Left cardiac atrium (tissue), 4 donors: ENCODE measurements around the gene CDCA3. TPM values are rescaled to one million over a fixed set of nuclear protein-coding genes. Genes with fewer than 3 reads are reported as not detected.
"Not testable (repeated sequence)": the region's sequence is repeated elsewhere in the genome, so short reads cannot be mapped to it uniquely, and the experiment has no call there.

ENCODE experiments used
- ATAC-seq, 2 donors: fragments of 200-7000 bp; cut with Tn5 transposase; one replicate each; pipeline ENCODE4 v1.9.1; 2020; ENCODE audit warnings: mild to moderate bottlenecking in 2 of 2, moderate library complexity in 2 of 2
- DNase-seq: peaks from one replicate; pipeline ENCODE4 v3.0.0-alpha.2; 2020
- intact Hi-C, 2 donors: fragments of 100-400 bp; cut with DNase I; formaldehyde crosslinking; loops; one replicate each; pipeline versions ENCODE4 v1.14.1 to v1.15.1; 2022 to 2023
- long read RNA-seq: library from polyadenylated mRNA; unstranded; transcript quantifications from one replicate; pipeline ENCODE4 v2.0.0, GENCODE V29; 2021
- total RNA-seq, 2 donors: library from RNA; stranded (reverse); fragmentation: NEBNext Ultra II Directional; extraction: Animal tissue kit (Norgen Biotek cat#: 25700); gene quantifications; one replicate each; pipeline ENCODE4 v1.2.1, GENCODE V29; 2021
- donor health status: DM: no; HTN: yes; CAD: no.
- donor health status: DM: no; HTN: yes; CAD: no; lungs with severe emphysema.
- donor health status: DM: yes; HTN: yes; CAD: no.
- donor health status: Dilated cardiomyopathy.

Gene CDCA3
- under 1 TPM in 1 of 2 donors, not detected in 1; 0.82 TPM for total RNA-seq
- long read RNA-seq, partial matches to known transcripts: 0 of 7 reads
- long read RNA-seq, other reads (novel, unspliced or antisense): 7 of 7 reads

DNA sequence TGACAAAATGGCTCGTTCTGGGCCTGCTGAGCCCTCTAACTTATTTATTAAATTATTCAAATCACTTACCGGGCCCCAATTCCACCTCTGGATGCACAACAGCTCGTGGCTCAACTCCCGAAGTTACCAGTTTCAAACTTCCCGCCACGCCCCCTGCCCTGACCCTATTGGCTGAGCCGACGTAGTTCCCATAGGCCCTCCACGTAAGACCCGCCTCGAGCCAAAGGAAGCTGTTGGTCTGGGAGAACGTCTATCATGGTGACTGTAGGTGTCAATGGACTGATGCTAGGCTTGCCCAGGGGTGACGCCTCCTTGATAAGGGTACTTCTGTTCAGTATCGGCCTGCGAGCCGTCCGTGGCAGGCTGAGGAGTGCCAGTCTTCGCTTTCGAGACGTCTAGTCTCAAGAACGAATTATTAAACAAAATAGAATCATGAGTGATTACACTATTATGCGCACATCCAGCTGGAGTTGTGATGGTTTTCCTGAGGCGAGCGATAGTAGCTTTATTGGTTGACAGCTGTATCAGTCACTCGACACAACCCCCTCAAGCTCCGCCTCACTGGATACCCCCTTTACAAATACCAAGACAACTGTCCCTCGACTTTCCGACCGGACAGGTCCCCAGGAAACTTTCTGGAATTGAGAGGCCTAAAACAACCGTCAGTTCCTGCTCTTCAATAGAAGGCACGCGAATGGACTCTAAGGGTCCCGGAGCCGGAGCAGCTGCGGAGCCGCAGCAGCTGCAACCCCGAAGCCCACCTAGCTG lies at the start of gene CDCA3:
TSS of gene CDCA3 (minus strand) at position 134 of the 768 bp plus-strand sequence. CDS start 334 bp downstream, outside the sequence.
- peak; percentile 82 to 86 for ATAC-seq
- DNase-seq: peak; percentile 96
- intact Hi-C loops: no loop called here

DNA sequence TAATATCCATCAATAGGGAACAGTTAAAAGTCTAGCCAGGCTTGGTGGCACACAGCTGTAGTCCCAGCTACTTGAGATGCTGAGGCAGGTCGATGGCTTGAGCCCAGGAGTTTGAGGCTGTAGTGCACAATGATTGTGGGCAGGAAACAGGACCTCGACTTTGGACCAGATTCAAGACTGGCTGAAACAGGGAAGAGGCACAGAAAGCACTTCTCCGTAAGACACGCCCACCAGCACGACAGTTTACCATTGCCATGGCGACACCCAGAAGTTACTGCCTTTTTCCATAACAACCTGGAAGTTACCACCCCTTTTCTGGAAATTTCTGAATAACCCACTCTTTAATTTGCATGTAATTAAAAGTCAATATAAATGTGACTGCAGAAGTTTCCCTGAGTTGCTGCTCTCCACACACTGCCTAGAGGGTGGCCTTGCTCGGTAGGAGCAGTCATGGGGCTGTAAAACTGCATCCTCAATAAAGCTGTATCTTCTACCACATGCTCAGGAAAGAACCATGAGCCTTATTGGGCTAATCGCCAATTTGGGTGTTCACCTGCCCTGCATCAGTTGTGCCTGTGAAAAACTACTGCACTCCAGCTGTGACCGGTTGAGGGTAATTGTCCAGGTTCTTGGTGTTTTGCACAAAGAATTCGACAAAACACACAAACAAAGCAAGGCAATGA lies 48.9 kb upstream of the CDCA3 start:
- peak; percentile 69 for DNase-seq
- intact Hi-C loops: no loop called here

DNA sequence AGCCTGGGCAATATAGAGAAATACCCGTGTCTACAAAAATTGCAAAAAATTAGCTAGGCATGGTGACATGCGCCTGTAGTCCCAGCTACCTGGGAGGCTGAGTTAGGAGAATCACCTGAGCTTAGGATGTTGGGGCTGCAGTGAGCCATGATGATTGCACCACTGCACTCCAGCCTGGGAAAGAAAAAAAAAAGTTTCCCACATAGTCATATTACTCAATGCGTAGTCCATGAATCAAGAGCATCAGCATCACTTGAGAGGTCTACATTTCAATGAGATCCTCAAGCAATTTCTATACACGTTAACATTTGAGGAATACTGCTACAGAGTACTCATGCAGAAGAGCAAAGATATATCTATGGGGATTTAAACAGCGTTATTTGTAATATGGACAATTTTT lies 48.3 kb upstream of the CDCA3 start:
- intact Hi-C loops: no loop called here
- ATAC-seq (no peak), DNase-seq (no peak)

More for the DNA sequence above, 48.9 kb upstream of the CDCA3 start:
- peak in 1 of 2 donors; percentile 19 for ATAC-seq

DNA sequence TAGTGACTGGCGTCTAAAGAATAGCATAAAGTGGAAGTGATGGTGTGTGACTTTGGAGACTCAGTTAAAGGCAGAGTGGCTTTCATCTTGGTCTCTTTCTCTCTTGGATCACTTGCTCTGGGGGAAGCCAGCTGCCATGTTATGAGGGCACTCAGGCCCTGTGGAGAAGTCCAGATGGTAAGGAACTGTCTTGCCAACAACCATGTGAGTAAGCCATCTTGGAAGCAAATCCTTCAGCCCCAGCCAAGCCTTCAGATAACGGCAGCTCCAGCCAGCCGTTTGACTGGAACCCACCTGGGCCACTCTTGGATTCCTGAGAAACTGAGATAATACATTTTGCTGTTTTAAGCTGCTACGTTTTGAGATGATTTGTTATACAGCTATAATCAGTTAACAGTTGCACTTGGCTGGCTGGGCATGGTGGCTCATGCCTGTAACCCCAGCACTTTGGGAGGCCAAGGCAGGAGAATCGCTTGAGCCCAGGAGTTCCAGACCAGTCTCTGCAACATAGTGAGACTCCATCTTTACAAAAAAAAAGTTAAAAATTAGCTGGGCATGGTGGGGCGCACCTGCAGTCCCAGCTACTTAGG lies 45.9 kb upstream of the CDCA3 start:
- ATAC-seq (no peak), DNase-seq (no peak)
- intact Hi-C loops: no loop called here

DNA sequence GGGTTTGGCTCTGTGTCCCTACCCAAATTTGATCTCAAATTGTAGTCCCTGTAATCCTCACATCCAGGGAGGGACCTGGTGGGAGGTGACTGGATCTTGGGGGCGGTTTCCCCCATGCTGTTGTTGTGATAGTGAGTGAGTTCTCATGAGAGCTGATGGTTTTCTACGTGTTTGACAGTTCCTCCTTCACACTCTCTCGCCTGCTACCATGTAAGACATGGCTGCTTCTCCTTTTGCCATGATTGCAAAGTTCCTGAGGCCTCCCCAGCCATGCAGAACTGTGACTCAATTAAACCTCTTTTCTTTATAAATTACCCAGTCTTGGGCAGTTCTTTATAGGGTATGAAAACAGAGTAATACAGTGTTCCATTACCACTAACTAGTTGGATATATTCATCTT lies 43.2 kb upstream of the CDCA3 start:
- intact Hi-C loops: no loop called here
- no peak for DNase-seq
- no peak for ATAC-seq

DNA sequence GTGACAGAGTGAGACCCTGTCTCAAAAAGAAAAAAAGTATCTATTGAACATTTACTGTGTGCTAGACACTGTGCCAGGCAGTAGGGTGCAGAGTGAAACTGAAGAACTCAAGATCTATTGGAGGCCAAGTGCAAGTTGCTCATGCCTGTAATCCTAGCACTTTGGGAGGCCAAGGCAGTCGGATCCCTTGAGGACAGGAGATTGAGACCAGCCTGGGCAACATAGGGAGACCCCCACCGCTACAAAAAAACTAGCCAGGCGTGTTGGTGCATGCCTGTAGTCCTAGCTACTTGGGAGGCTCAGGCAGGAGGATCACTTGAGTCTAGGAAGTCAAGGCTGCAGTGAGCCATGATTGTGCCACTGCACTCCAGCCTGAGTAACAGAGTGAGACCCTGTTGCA lies 41.6 kb upstream of the CDCA3 start:
- ATAC-seq, DNase-seq, intact Hi-C loops: not testable (repeated sequence)

DNA sequence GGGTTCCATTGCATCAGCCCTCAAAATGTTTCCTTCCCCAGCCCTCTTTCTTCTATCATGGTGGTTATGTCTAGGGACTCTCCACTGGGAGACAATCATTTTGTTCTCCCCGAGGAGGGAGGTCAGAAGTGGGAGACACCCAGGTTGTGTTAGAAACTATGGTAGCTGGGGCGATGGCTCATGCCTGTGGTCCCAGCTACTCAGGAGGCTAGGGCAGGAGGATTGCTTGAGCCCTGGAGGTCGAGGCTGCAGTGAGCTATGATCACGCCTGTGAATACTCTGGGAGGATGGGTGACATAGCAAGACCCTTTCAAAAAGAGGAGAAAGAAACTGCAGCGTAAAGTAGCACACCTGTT lies 40.5 kb upstream of the CDCA3 start:
- ATAC-seq: peak; percentile 0 to 7
- intact Hi-C loops: loop anchor here in 1 of 2 donors (2.0 kb wide), 1 partner anchor 19 kb away; the partner anchor contains the start of gene SPSB2
- DNase-seq: no peak

DNA sequence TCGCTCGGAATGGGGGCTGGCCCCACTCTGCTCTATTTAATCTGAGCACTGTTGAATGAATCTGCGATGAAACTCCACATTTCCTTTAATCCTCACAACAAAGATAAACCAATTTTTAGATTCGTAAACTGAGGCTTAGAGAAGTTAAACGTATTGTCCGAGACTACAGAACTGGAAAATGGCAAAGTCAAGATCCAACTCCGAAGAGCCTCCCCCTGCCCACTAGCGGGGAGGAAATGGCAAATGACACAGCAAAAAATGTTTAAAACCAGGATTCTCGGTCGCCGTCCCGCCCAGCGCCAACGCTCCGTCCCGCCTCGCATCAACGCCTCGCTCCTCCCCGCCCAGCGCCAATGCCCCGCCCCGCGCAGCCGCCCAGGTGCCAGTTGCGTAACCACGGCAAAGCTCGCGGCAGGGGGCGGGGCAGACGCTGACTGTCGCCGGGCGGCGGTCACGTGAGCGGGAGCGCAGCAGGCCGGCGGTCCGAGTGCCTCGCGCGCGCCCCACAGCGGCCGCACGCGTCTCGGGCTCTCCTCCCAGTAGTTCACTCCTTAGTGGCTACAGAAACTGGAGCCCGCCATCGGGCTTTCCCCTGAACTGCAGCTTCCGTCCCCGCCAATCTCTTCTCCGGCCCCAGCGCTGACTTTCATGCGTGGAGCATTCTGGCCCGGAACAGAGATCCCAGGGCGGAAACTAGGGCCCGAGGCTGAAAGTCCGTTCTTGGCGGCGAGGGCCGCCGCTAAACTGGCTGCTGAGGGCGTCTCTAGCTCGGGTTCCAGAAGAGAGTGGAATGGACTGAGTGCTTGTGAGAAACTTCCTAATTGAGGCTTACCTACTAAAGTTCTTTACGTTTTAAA lies 39.9 kb upstream of the CDCA3 start:
- intact Hi-C loops: loop anchor here in 1 of 2 donors (2.0 kb wide), 1 partner anchor 18 kb away; the partner anchor contains the start of gene SPSB2
- ATAC-seq: peak; percentile 98 to 99
- DNase-seq: peak; percentile 99

DNA sequence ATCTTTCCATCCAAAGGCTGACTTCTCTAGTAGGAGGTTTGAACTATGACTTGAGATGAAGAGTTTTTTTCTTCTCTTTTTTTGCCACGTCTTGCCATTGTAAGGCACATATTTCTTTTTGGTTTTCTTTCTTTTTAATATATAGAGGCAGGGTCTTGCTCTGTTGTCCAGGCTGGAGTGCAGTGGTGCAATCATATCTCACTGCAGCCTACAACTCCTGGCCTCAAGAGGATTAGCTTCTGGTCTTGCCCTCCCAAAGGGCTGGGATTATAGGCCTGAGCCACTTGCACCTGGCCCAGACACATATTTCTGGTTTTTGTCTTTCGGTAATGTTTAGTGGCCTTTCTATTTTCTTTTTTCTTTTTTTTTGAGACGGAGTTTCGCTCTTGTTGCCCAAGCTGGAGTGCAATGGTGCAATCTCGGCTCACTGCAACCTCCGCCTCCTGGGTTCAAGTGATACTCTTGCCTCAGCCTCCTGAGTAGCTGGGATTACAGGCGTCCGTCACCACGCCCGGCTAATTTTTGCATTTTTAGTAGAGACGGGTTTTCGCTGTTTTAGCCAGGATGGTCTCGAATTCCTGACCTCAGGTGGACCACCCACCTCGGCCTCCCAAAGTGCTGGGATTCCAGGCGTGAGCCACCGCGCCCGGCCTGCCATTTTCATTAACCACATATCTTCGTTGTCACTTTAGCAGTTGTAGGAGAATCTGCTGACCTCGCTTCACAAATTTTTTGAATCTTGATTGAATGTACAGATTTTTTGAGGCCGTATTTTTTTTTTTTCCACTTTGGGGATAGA lies 38.9 kb upstream of the CDCA3 start:
- not testable (repeated sequence) for ATAC-seq
- DNase-seq: peak; percentile 27
- intact Hi-C loops: loop anchor here in 1 of 2 donors (2.0 kb wide), 1 partner anchor 17 kb away; the partner anchor contains the start of gene SPSB2

DNA sequence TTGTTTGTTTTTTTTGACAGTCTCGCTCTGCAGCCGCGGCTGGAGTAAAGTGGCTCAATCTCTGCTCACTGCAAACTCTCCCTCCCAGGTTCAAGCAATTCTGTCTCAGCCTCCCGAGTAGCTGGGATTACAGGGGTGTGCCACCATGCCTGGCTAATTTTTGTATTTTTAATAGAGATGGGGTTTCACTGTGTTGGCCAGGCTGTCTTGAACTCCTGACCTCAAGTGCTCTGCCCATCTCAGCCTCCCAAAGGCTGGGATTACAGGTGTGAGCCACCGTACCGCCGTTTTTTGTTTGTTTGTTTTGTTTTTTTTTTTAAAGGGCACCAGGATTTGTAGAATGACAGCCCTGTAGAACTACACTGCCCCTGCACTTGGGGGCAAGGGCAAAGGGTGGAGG lies 37.7 kb upstream of the CDCA3 start:
- ATAC-seq, DNase-seq, intact Hi-C loops: not testable (repeated sequence)

DNA sequence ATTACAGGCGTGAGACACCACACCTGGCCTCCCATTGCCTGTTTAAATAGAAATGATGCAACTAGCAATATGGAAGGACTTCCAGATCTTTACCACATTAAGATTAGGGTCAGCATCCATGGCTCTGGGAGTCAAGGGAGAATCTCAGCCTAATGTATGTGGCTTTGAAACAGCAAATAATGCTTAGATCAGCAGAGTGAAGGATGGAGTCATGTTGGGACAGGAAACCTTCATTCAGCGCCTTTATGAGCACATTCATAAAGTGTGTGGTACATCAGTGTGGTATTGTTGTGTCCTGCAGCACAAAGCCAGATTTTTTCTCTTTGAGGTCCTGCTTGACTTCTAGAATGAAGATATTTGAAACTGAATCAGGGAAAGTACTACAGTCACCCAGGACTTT lies 37.3 kb upstream of the CDCA3 start:
- DNase-seq (no peak), ATAC-seq (no peak)
- intact Hi-C loops: no loop called here

DNA sequence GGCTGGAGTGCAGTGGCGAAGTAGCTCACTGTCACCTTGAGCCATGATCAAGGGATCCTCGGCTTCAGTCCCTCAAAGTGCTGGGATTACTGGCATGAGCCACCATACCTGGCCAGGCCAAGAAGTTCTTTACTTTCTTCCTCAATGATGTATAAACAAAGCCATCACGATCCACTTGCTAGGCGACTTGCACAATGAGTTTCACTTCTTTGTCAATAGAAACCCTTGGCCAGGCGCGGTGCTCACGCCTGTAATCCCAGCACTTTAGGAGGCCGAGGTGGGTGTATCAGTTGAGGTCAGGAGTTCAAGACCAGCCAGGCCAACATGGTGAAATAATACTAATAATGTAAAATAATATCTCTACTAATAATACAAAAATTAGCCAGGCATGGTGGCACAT lies 36.4 kb upstream of the CDCA3 start:
- ATAC-seq (no peak), DNase-seq (no peak)
- intact Hi-C loops: no loop called here

DNA sequence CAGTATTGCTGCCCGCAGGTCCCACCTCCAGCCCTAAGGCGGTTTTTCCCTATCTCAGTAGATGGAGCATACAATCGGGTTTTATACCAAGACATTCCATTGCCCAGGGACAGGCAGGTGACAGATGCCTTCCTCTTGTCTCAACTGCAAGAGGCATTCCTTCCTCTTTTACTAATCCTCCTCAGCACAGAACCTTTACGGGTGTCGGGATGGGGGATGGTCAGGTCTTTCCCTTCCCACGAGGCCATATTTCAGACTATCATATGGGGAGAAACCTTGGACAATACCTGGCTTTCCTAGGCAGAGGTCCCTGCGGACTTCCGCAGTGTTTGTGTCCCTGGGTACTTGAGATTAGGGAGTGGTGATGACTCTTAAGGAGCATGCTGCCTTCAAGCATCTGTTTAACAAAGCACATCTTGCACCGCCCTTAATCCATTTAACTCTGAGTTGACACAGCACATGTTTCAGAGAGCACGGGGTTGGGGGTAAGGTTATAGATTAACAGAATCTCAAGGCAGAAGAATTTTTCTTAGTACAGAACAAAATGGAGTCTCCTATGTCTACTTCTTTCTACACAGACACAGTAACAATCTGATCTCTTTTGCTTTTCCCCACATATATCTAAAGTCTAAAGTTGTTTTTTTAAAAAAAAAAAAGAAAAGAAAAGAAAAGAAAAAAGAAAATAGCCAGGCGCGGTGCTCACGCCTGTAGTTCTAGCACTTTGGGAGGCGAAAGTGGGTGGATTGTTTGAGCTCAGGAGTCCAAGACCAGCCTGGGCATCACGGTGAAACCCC lies 35.3 kb upstream of the CDCA3 start:
- intact Hi-C loops, DNase-seq, ATAC-seq: not testable (repeated sequence)

DNA sequence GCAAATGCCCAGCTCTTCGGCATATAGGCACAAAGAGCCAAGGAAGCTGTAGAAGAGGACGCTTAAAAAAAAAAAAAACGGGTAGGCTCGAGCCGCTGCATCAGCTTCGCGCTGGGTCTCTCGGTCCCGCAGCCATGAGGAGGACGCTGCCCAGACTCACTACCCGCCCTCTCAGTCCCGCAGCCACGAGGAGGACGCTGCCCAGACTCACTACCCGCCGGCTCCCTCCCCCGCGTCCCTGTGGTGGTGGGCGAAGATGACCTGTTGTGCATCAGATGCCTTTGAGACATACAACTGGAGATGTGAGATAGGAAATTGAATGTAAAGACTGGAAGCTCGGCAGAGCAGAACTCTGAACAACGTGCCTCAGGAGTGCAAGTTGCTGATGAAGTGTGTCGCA lies 33.5 kb upstream of the CDCA3 start:
- DNase-seq: no peak
- intact Hi-C loops: no loop called here
- ATAC-seq: no peak

DNA sequence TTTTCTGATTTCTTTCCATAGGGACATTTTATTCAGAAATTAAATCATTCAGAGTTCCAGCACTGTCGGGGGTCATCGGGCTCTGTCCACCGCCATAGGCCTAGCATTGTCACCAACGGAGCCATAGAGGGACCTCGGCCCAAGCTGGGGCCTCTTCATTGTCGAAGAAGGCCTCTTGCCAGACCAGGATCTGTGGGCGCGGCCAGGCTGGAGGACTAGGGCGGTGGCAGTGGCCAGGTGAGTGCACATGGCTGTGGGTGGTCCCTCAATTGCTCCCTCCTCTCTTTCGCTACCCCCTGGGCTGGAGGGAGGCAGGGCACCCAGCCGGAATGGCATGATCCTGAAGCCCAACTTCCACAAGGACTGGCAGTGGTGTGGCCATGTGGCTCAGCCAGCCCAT lies 32.6 kb upstream of the CDCA3 start:
- intact Hi-C loops: no loop called here

DNA sequence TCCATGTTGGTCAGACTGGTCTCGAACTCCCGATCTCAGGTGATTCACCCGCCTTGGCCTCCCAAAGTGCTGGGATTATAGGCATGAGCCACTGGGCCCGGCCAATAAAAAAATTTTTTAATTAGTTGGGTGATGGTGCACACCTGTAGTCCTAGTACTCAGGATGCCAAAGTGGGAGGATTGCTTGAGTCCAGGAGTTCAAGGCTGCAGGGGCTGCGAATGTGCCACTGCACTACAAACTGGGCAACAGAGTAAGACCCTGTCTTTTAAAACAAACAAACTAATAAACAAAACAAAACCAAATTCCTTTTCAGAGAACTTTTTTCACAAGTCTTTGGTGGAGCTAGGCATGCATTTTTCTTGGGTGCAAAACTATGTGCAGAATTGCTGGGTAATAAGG lies 32.2 kb upstream of the CDCA3 start:
- intact Hi-C loops: no loop called here
- no peak for DNase-seq
- no peak for ATAC-seq

More for the DNA sequence above, 32.6 kb upstream of the CDCA3 start:
- no peak for DNase-seq
- no peak for ATAC-seq

DNA sequence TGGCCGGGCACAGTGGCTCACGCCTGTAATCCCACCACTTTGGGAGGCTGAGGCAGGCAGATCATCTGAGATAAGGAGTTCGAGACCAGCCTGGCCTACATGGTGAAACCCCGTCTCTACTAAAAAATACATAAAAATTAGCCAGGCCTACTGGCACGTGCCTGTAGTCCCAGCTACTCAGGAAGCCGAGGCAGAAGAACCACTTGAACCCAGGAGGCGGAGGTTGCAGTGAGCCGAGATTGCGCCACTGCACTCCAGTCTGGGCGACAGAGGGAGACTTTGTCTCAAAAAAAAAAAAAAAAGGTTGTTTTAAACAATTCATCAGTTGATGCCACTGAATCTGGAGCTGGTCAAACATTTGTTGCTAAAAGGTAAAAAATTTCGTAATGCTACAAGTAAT lies 28.7 kb upstream of the CDCA3 start:
- intact Hi-C loops, ATAC-seq, DNase-seq: not testable (repeated sequence)
